GM19025 (cell line): ENCODE measurements around the gene TBC1D3B.
A peak's percentile ranks its signal among the peaks of the same experiment; 100 is the strongest.
"Not testable (repeated sequence)": the region's sequence is repeated elsewhere in the genome, so short reads cannot be mapped to it uniquely, and the experiment has no call there.

Experiments used
- ATAC-seq: cut with Tn5 transposase; IDR thresholded peaks from one replicate; pipeline ENCODE4 v1.9.1; 2021; ENCODE audit warnings: mild to moderate bottlenecking, low read depth, moderate library complexity; ENCODE audit not compliant: unreplicated experiment

Gene TBC1D3B

DNA sequence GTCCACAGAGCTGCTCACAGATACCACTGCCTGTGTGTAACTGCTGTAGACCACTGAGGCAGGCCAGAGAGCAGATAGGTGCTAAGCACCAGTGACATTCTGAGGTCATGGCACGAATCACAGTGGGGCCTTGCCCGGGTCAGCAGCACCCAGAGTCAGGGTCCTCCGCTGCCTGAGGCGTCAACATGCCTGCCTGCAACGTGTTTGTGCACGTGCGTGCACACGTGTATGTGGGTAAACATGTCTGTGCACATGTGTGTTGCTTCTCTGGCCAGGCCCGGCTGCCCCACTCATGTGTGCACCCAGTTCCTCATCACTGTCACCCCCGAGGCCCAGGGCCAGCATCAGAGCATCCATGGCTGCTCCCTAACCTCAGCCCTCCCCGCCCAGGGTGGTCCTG lies at the start of gene TBC1D3B:
Gene TBC1D3B (minus strand): TSS at position 101 of the 400 bp plus-strand sequence. CDS start 1,586 bp downstream, outside the sequence.
- ATAC-seq, result not testable (repeated sequence)

DNA sequence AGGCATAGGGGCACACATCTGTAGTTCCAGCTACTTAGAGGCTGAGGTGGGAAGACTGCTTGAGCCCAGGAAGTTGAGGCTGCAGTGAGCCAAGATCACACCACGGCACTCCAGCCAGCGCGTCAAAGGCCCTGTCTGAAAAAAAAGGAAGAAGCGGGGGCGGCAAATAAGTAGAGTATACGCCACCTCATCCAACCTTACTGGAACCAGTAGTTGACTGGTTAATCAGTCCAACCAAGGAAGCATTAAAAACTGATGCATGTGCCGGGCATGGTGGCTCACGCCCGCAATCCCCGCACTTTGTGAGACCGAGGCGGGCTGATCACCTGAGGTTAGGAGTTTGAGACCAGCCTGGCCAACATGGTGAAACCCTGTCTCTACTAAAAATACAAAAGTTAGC lies 46.5 kb upstream of the TBC1D3B start:
- not testable (repeated sequence) for ATAC-seq

DNA sequence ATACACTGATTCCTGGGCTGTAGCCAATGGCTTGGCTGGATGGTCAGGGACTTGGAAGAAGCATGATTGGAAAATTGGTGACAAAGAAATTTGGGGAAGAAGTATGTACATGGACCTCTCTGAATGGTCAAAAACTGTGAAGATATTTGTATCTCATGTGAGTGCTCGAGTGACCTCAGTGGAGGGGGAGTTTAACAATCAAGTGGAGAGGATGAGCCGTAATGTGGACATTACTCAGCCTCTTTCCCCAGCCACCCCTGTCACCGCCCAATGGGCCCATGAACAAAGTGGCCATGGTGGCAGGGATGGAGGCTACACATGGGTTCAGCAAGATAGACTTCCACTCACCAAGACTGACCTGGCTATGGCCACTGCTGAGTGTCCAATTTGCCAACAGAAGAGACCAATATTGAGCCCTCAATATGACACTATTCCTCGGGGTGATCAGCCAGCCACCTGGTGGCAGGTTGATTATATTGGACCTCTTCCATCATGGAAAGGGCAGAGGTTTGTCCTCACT lies 45.2 kb upstream of the TBC1D3B start:
- not testable (repeated sequence) for ATAC-seq

DNA sequence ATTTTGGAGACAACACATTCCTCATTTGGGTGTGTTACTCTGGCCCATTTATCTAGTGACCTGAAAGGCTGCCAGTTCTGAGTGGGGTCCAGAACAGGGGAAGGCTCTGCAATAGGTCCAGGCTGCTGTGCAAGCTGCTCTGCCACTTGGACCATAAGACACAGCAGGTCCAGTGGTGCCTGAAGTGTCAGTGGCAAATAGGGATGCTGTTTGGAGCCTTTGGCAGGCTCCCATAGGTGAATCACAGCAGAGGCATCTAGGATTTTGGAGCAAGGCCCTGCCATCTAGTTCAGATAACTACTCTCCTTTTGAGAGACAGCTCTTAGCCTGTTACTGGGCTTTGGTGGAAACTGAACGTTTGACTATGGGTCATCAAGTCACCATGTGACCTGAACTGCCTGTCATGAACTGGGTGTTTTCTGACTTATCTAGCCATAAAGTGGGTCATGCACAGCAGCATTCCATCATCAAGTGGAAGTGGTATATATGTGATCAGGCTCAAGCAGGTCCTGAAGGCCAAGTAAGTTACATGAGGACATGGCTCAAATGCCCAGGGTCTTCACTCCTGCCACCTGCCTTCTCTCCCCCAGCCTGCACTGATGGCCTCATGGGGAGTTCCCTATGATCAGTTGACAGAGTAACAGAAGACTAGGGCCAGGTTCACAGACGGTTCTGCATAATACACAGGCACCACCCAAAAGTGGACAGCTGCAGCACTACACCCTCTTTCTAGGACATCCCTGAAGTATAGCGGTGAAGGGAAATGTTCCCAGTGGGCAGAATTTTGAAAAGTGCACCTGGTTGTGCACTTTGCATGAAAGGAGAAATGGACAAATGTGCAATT lies 44.5 kb upstream of the TBC1D3B start:
- ATAC-seq, result not testable (repeated sequence)

DNA sequence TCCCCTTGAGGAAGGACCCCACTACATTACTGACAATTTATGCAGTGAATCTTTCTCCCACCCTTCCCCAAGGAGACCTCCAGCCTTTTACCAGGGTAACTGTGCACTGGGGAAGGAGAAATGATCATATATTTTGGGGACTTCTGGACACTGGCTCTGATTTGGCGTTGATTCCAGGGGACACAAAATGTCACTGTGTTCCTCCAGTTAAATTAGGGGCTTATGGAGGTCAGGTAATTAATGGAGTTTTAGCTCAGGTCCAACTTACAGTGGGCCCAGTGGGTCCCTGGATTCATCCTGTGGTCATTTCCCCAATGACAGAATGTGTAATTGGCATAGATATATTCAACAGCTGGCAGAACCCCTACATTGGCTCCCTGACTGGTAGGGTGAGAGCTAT lies 43.1 kb upstream of the TBC1D3B start:
- not testable (repeated sequence) for ATAC-seq

DNA sequence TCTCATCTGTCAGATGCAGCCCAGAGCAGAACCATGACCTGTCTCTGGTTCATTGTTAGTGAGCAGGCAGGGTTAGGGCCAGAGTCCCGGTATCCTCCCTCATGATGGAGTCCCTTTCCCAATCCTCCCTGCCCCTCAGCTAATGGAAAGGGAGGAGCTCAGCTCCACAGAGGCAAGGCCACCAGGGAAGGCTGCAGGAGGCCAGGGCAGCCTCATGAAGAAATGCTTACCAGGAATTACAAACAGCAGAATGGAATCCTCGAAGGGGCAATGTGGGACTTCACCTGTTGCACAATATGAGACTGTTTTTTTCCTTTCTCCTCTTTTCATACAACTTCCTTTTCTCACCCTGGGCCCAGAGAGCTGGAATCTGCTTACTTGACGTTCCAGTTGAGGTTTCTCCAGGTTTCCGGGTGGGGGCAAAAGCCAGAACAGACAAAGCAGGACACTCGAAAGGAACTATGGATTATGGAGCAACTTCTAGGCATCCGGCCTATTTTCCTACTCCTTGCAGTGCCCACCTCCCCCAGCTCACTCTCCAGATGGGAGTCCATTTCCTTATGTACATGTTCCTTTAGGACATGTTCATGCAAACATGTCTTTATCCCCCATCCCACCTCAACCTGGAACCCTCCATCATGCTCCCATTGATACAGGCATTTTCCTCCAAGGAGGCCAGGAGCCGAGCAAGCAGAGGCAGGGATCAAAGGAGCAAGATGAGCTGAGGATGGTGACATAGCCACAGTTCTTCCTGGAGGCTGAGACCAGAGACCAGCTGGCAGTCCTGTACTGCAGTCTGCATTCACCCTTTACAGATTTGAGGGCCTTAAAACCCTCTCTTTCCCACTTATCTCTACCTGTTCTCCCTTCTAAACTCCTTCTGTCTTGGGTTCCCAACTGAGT lies 39.2 kb upstream of the TBC1D3B start:
- not testable (repeated sequence) for ATAC-seq

DNA sequence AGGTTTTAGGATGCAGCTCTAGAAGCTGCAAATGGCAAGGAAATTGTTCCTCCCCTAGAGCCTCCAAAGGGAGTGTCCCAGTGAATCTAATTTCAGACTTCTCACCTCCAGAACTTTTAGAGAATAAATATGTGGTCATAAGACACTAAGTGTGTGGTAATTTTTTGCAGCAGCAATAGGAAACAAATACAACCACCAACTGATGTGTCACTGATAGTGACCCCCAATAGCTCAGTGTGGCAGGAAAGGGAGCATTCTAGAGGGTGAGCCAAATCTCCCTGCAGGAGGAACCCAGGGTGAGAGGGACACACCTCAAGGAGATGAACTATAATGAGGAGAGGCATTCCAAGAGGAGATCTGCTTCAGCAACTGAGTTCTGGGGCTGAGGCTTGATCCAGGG lies 38.5 kb upstream of the TBC1D3B start:
- no peak for ATAC-seq

DNA sequence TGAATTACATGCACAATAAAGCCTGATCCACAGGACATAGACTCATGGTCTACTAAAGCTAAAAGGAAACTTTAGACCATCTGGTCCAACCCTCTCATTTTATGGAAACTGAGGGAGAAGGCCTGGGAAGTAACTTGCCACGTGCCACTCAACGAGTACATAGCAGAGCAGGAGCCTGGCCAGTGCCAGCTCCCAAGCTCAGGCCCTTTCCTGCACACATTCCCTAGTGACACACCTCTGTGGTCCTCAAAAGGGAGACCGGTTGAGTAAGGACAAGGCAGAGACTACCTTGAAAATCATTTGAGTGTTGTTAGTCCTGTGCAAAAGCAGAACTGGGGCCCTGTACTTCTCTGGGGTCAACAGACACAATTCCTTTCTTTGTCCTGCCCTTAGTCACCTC lies 37.3 kb upstream of the TBC1D3B start:
- no peak for ATAC-seq

DNA sequence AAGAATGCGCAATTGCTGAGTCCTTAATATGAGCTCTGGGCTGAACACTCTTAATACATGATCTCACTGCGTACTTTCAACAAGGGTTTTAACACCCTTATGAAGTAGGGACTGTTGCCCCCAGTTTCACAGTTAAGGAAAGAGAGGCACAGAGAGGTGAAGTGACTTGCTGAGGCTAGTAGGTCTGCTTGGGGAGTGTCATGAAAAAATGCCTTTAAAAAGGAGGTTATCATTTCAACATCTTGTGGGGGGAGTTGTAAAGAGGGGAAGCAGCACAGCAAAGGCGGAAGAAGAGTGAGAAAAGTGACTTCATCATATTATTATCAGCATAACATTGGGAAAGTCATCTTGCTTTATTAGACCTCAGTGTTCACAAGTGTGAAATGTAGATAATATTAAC lies 36.5 kb upstream of the TBC1D3B start:
- ATAC-seq, result no peak

DNA sequence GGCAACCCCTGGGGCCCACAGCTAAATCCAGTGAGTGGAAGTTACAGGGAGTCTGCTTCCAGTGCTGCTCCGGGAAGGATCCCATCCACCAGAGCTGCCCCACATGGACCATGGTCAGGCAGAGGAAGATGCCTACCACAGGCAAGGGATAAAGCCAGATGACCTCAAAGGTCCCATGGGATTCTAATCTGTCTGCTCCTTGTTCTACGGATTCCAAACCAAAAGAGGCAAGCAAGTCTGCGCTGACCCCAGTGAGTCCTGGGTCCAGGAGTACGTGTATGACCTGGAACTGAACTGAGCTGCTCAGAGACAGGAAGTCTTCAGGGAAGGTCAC lies 35.8 kb upstream of the TBC1D3B start:
- ATAC-seq, result no peak

DNA sequence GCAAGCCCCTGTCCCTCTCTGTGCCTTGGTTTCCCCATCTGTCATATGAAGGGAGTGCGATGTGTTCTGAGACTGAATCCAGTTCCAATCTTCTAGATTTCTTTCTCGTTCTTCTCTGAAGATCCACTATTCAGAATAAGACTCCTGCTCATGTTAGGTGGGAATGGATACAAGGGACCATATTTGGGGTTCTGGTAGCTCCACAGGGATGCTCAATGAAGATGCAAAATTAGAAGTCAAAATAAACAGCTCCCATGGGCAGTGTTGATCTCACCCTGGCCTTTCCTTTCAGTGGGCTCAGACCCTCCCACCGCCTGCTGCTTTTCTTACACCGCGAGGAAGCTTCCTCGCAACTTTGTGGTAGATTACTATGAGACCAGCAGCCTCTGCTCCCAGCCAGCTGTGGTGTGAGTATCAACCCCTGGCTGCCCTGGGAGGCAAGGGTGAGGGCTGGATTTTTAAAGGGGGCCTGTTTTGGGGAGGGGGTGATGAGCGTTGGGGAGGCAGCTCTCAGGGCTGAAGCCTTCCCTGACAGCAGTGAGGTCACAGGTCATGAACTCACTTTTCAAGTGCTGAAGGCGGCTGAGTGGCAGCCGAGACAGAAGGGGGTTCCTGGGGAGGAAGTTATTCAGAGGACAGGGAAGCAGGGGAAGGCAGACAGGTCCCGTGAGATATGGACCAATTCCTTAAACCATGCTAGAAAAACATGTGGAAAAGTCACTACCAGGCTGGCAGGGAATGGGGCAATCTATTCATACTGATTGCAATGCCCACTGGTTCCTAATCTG lies 35.2 kb upstream of the TBC1D3B start:
- not testable (repeated sequence) for ATAC-seq

DNA sequence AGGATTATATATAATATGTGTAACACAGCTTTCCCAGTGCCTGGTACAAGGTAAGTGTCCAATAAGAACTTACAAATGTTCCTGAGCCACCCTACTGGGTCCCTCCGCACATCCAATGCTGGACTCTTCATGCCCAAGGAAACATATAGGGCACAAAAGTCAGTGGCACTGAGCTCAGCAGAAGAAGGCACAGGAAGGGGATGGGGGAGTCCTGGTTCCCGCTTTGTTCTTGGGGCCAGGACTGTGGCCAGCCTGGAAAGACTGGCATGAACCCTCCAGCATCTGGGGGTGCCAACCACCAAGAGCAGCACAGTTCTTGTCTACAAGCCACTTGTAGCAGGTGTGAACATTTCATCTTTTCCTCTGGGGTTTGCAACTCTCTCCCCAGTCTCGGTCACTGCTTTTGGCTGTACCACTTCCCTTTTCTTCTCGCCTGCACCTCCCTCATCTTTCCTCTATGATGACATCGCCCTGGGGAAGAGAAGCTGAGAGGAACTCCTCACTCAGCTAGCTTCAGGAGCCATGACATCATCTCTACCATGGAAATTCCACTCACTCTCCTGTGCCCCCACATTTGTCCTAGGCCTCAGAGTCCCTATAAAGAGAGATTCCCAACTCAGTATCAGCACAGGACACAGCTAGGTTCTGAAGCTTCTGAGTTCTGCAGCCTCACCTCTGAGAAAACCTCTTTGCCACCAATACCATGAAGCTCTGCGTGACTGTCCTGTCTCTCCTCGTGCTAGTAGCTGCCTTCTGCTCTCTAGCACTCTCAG lies 34.2 kb upstream of the TBC1D3B start, which contains the start of gene CCL4L2:
Gene CCL4L2 (plus strand): TSS at position 625 of the 773 bp plus-strand sequence.
- ATAC-seq, result peak; percentile 70

DNA sequence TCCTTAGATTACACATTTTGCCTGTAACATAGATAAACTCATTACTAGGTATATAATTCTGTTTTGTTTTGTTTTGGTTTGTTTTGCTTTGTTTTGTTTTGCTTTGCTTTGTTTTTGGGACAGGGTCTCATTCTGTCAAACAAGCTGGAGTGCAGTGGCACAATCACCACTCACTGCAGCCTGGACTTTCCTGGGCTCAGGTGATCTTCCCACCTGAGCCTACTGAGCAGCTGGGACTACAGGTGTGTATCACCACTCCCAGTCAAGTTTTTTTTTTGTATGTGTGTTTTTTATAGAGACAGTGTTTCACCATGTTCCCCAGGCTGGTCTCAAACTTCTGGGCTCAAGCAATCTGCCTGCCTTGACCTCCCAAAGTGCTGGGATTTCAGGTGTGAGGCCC lies 33.1 kb upstream of the TBC1D3B start:
- ATAC-seq, result no peak

DNA sequence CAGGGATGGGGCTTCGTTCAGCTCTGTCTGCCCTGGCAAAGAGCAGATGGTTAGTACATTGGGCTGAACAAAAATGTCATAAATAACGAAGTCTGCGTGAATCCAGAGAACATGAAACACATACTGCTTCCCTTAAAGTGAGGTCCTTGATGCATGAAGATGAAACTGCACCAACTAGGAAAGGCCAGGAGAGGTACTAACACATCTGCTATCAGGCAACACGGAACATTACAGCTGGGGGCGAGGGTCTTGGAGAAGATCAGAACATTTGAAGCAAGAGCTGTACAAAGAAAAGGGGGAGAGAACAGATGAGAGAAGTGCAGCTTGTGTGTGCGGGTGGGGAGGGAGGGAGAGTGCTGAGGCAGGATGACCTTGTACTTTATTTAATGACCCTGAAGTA lies 30.9 kb upstream of the TBC1D3B start:
- not testable (repeated sequence) for ATAC-seq

DNA sequence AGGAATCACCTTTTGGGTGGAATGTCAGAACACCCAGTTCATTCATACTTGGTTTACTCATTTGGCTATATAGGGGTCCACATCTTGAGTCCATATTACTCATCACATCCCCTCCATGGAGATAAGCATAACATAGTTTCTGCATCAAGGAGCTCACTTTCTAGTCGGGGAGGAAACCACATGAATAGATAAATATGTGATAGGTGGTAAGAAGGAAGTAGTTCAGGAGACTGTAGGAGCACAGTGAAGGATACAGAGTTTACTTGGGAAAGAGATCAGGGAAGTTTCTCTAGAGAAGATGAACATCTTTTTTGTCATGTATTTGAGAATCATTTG lies 30.0 kb upstream of the TBC1D3B start:
- ATAC-seq, result not testable (repeated sequence)

DNA sequence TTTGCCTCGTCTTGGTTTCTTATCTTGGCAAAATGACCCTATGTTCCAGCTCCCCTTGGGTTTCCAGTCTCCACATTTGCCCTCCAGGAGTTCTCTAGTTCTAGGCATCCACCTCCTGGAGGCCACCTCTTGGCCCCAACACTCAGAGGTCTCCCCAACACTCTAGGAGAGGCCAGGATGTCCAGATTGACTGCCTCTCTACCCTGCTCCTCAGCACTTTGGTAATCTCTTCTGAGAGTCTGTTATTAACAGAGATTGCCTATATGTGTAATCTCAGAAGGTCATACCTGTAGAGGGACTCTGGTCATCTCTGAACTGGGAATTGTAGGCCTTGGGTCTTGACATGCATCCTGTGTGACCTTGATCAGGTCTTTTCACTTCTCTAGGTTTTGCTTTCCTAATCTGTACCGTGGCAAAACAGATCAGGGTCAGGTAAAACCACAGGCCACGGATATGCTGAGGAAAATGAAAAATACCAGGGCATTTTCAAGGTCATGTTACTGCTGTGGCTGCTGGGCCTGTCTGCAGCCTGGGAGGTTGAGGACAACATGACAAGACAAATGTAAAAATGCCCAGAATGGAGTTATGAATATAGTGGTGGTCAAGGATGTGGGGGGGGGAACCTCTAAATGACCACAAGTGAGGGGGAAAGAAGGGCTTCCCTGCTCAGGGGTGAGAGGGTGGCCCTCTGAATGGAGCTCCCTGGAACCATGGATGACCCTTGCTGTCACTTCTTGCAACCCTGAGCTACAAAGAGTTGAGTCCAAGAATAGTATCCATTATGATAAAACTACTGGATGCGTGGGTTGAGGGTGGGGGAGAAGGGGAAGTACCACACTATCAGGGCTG lies 29.4 kb upstream of the TBC1D3B start:
- no peak for ATAC-seq

DNA sequence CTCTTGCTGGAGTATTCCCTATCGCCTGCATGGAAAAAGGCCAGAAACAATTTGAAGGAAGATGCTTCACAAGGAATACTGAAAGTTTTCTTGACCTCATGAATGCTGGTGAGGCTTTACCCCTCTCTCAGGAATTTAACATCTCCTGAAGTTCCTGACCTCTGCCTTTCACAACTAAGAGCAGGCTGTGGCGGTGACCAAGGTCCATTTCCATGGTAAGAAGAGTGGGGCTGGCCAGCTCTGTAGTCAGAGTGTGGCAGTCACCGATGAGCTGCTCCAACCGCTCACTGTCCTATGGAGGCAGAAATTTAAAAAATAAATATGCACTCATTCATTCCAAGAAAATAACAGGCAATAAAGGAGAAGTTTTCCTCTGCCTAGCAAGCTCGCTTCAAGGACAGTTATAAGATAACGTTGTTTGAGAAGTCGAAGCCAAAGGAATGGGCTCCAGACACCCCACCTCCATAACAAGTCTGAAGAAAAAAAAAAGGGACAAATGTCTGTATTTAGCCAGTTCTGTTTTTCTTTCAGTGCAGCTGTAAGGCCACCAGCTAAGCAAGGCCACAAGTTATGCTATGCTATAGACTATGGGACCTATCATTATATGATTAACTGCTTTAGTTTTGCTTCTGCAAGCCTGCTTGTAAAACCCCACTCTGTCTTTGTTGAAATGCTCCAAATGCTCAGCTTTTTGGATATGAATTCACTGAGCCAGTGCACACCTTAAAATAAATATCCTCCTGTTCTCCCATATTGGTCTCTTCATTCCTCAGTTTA lies 28.5 kb upstream of the TBC1D3B start:
- ATAC-seq, result no peak

DNA sequence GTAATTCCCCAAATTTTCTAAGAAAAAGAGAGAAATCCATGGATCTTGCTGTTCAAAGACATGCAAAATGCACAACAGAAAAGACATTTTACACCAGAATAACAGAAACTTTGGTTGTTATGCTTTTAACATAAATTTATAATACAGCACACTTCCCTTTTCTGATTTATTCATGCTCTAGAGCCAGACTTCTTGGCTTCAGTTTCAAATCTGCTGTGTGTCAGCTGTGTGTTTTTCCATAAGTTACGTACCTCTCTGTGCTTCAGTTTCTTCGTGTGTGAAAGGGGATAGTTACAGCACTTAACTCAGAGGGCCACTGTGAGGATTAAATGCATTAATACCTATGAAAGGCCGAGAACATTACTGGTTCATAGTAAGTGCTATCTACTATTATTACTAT lies 26.9 kb upstream of the TBC1D3B start:
- ATAC-seq, result no peak
